Measurements from ENCODE around the gene LASP1NB.

DNA sequence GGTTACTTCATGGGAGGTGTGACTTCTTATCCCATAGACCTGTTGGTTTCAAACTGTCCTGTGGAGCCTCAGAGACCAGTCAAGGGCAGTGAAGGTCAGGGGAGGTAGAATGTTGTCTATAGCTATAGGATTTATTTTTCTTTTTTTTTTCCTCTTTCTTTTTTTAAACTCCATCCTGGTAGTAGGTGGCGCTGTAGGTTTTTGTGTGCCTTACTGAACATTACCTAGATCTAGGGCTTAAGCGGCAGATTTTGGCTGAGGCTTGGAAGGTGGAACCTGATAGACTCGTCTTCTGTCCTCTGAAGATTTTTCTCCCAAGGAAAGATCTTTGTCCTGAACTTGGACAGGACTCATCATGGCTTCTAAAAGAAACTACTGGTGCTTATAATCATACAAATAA lies 8.2 kb upstream of the LASP1NB start:
- TF ChIP-seq, protein P1, sequence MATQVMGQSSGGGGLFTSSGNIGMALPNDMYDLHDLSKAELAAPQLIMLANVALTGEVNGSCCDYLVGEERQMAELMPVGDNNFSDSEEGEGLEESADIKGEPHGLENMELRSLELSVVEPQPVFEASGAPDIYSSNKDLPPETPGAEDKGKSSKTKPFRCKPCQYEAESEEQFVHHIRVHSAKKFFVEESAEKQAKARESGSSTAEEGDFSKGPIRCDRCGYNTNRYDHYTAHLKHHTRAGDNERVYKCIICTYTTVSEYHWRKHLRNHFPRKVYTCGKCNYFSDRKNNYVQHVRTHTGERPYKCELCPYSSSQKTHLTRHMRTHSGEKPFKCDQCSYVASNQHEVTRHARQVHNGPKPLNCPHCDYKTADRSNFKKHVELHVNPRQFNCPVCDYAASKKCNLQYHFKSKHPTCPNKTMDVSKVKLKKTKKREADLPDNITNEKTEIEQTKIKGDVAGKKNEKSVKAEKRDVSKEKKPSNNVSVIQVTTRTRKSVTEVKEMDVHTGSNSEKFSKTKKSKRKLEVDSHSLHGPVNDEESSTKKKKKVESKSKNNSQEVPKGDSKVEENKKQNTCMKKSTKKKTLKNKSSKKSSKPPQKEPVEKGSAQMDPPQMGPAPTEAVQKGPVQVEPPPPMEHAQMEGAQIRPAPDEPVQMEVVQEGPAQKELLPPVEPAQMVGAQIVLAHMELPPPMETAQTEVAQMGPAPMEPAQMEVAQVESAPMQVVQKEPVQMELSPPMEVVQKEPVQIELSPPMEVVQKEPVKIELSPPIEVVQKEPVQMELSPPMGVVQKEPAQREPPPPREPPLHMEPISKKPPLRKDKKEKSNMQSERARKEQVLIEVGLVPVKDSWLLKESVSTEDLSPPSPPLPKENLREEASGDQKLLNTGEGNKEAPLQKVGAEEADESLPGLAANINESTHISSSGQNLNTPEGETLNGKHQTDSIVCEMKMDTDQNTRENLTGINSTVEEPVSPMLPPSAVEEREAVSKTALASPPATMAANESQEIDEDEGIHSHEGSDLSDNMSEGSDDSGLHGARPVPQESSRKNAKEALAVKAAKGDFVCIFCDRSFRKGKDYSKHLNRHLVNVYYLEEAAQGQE (IDR thresholded peaks at IDR 0.05; ENCODE audit: low read depth) = no peak
- TF ChIP-seq TEAD4 (IDR thresholded peaks at IDR 0.05) = no peak
